ENCODE measurements around the gene NOCT.
A peak's percentile ranks its signal among the peaks of the same experiment; 100 is the strongest.
"Not testable (repeated sequence)": the region's sequence is repeated elsewhere in the genome, so short reads cannot be mapped to it uniquely, and the experiment has no call there.

Gene NOCT

DNA sequence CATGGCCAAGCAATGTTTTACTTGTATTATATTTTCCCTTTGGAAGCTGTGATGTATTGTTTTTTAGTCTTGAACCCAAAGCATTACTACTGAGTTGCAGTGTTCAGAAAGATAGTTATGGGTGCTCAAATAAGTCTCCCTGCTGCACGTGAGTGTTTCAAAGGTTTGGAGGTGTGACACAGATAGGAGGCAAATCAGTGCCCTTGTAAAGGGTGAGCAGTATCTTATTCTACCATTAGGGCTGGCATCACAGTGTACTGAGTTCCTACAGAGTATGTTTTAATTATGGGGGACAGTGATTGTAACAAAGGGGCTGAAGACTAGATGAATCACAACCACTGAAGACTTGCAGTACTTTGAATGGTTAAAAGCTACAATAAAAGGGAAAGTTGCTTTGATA, 38.3 kb downstream of the NOCT start:
- no peak for DNase-seq

DNA sequence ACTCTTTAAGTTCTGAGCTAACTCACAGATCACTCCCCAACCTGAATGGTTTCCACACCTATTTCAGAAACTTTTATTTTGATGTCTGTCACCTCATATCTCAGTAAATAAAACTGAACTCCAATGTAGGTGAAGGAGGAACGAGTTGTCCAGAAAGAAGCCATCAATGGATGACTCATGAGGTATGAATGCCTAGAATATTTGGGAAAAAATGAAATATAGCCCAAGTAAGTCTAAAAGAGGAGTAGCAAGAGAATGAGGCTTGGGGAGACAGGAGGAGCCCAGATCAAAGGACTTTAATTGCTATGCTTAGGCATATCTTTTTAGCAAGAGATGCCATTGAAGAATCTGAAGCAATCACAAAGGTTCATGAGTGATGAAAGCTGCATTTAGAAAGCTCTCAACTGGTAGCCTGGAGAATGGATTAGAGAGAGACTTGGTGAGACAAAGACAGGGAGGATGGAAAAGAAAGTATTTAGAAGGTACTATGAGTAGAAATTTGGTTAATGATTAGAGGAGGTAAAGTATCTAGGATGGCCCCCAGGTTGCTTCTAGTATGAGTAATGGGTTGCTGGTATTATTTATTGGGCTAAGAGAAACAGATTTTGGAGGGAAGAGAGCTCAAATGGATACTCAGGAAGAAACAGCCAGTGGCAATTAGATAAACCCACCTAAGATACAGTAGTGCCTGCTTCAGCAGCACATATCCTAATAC, 39.4 kb downstream of the NOCT start:
- DNase-seq, result no peak

DNA sequence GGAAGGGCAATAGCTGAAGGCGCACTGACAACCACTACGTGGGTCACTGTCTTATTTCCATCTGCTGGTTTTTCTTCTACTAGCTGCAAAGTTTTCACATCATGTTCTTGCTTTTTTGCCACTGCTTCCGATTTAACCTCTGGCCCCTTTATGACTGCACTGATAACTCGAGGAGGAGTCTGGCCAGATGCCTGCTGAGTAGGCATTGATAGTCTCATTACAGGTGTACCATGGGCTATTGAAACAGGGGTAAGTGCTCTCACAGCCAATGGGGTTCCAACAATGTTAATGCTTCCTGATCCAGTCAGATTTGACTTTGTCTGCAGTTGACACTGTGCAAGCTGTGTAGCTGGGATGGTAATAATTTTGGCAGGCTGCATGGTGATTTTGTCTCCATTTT, 43.4 kb downstream of the NOCT start:
- not testable (repeated sequence) for DNase-seq

DNA sequence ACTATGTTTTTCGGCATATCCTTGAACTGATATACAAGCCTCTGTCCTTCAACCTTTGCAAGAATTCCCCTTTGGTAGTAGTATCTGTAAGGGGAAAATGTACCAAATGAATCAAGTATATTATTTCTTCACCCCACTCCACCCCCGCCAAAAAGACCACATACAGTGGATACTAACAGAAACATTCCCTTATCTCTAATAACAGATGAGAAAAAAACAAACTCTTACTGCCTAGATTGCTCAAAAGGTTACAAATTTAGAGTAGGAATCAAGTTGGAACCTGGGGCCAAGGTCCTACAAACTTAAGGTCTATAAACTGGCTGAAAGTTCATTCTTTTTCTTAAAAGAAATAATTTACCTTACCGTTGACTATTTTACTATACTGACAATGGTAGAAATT, 45.0 kb downstream of the NOCT start:
- DNase-seq, result no peak

DNA sequence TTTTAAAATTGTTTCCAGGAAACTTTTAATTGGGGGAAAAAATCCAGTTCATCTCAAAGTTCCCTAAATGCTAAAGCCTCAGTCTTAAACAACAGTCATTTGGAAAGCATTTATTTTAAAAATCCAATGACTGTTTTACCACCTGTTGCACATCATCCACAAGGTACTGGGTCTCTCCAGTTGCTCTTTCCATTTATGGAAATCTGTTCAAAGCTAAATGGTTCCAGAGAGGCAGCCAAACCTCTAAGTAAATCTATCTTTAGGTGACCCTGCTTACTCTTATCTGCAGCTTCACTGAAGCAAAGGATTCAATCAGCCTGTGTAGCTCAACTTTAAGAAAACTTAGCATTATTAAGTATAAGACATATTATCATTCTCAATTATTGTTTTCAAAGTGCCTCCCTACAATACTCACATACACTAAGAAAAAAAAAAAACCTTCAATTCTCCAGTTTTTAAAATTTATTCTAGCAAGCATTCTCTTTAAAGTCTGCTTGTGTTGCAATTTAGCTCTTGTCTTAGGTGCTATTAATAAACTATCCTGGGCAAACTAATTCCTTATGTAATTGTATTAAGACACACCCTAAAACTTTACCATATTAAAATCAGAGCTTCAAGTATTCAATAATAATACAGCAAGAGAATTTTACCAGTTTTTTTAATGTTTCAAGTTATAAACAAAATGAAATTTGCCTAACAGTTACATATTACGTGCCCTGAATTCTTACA, 60.6 kb downstream of the NOCT start:
- DNase-seq, result peak; percentile 10

DNA sequence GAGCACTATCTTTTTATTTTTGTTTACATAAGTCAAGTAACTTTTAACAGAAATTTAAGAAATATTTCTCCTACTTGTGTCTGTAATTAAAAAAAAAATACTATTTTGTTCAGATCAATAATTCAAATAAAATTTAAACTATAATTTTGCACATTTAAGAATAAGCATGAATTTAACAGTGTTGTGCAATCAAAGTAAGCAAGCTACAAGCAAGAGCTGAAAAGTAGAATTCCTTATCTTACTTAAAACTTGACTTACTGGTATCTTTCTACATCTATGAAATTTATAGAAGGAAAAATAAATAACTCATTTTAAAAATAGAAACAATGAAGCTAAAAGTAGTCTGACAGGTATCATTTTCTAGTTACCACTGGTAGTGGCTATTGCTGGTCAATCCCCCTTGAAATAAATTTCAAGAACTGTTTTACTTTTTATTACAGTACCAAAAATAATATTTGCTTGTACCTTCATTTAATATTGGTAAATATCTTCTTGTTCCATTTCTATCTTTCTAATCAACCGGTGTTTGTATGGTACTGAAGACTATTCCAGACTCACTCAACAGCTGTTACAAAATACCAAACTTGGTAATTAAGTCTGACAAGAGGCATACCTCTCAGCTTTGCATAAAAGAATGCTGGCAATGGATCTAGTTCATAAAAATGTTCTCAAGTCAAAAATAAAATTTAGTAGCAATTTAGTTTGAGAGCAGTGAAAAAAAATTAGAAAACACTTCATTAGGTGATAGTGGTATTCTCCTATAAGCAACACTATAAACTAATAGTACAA, 62.2 kb downstream of the NOCT start:
- DNase-seq, result no peak

DNA sequence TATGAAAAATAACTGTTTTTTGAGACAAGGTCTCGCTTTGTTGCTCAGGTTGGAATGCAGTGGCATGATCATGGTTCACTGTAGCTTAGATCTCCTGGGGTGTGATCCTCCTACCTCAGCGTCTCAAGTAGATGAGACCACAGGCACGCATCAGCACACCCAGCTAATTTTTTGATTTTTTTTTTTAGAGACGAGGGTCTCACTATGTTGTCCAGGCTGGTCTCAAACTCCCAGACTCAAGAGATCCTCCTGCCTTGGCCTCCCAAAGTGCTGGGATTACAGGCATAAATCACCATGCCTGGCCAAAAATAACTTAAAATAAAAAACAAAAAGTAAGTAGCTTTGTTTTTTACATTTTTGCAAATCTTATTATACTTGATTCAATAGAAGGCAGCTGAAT, 63.3 kb downstream of the NOCT start:
- no peak for DNase-seq

DNA sequence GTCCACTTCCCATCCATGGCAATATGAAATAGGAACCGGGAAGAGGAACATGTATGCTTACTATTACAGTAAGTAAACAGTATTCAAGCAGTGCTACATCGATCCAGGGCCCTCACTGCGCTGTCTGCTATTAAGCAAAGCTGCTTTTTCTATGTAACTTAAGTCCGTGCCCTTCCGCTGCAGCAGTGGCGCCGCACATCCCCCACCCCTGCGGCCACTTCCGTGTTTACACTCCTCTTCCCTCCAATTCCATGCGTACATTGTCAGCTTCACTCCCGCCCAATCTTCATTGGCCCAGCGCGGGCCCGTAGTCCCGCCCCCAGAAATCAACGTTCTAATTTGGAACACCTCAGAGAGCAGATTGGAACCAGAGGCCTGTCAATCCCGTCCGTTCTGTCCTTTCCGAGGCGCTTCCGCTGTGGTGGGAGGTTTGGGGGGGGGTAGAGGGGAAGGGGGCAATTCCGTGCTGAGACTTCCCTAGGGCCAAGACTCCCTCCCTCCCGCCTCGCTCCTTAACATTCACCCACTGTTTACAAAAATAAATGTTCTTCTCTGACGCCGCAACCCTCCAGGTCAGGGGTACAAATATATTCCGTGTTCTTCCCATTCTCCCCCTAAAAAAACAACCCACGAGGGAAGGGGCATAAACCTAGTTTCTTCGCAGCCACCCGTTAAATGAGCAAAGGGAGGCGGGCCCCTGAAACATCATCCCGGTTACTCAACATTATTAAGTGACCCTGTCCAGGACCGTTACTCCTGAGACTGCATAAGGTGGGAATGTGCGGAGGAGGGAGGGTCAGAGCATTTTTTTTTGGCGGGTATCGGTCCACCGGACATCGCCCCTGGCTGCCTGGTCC, 67.4 kb downstream of the NOCT start:
- DNase-seq, result peak; percentile 94

DNA sequence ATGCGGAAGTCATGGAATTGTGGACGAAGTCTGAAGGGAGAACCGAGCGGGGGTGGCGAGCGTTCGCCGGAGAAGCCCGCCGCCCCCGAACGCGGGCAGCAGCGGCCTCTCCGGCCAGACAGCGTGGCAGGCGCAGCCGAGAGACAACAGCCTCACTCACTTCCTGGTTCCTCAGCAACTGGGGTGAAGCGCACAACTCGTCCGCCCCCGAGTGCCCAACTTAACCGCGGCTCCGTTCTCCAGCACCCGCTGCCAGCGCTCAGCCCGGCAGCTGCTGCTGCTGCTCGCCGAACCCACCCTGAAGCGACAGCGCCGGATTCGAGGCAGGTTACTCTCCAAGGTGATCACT, 68.0 kb downstream of the NOCT start:
- DNase-seq, result peak; percentile 45

DNA sequence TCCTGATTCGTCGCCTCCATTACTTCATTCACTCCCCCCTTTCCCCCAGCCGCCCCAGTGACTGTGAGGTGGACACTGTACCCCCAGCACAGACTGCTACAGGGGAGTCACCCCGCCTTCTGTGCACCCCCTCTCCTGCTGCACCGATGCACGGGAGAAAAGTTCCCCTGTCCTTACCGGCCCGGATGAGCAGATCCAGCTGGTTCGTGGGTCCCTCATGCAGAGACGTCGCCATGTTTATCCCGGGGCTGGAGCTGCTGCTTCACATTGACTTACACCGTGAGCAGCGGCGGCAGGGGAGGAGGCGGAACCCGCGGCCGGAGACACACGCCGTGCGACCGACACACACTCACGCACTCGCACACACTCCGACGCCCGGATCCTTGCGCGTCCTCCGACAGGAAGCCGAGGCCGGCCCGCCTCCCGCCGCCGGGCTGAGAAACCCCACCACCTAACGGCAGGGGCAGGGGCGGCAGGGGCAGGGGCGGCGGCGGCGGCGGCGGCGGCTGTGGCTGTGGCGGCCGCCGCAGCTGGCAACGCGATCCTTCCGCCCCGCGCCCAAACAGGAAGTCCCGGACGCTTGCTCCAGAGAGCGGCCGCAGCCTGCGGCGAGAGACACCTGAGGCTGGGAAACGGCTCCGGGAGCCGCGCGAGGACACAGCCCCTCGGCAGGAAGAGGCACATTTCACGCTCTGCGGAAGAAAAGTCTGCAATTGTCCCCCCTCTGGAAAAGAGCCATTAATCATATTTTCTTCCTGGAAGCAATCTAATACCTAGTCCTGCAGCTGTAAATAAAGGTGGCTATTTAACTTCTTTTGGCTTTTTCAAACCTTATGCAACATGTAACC, 68.6 kb downstream of the NOCT start:
- DNase-seq, result peak; percentile 69

DNA sequence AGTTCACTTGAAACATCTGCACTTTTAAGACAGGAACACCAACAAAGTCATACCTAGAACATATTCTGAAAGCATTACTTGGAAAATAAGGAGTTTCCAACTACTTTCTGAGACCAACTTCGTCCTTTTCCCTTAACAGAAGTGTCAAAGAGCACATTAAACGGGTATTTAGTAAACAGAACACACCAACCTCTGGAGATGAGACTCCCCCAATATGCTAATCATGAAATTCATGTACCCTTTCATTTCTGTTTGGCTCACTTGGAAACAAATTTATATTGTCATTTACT, 69.2 kb downstream of the NOCT start:
- DNase-seq, result no peak

DNA sequence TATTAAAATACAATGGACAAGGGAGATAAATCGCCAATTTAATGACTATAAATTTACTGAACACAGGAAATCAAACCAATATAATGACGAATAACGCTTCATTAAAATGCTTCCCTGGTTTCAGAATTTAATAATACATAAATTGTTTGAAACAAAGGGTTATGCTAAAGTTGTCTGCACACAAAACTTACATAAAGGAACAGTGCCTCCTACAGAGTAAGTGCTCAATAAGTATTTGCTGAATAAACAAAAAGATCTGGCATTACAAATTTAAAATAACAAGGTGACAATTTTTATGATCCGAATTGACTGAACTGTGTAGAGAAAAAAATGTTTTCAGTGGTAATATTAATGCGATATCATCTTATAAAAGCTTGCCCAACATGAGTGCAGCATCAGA, 69.6 kb downstream of the NOCT start:
- DNase-seq, result no peak

DNA sequence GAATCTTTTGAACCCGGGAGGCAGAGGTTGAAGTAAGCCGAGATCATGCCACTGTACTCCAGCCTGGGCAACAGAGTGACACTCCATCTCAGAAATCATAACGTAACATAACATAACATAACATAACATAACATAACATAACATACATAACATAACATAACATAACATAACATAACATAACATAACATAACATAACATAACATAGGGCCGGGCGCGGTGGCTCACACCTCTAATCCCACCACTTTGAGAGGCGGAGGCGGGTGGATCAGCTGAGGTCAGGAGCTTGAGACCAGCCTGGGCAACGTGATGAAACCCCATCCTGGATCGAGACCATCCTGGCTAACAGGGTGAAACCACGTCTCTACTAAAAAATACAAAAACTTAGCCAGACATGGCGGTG, 76.7 kb downstream of the NOCT start:
- DNase-seq, result no peak
